ENCODE measurements around the gene PNLIPRP3.
A peak's percentile ranks its signal among the peaks of the same experiment; 100 is the strongest.

PNLIPRP3 gene

DNA sequence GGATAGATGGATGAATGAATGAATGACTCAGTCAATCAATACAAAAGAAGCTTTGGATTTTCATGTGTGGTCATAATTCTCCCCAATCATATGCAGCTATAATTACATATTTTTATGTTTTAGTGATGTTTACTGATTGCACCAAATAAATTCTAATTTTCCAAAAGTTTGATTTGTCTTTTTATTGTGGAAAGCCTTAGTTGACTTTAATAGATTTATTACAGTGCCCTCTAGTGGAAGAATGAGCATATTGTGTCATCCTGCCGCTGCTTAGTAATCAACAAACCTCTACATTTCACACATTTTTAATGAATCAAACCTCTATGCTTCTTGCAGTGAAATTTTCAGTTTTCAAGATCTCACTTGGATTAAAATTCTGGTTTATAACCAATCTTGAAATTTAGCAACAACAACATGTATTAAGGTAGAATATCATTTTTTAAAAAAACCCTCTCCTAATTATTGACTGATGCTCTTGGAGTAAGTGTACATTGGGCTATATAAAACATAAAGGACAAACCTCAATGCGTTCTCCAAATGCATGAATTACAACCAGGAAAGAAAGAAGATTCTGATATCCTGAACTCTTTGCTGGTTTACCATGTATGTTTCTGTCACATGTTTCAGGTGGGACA, 62.5 kb downstream of the PNLIPRP3 start:
- no peak for DNase-seq (ENCODE audit: low read depth)
- TF ChIP-seq, protein P1, sequence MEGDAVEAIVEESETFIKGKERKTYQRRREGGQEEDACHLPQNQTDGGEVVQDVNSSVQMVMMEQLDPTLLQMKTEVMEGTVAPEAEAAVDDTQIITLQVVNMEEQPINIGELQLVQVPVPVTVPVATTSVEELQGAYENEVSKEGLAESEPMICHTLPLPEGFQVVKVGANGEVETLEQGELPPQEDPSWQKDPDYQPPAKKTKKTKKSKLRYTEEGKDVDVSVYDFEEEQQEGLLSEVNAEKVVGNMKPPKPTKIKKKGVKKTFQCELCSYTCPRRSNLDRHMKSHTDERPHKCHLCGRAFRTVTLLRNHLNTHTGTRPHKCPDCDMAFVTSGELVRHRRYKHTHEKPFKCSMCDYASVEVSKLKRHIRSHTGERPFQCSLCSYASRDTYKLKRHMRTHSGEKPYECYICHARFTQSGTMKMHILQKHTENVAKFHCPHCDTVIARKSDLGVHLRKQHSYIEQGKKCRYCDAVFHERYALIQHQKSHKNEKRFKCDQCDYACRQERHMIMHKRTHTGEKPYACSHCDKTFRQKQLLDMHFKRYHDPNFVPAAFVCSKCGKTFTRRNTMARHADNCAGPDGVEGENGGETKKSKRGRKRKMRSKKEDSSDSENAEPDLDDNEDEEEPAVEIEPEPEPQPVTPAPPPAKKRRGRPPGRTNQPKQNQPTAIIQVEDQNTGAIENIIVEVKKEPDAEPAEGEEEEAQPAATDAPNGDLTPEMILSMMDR (IDR thresholded peaks at IDR 0.05; ENCODE audit: control insufficient read depth, insufficient read depth, low read depth, low read length, missing control alignments): peak; percentile 48
- H3K4me3 ChIP-seq (ENCODE audit: control insufficient read depth, low read depth, low read length): no peak overlapping the region

DNA sequence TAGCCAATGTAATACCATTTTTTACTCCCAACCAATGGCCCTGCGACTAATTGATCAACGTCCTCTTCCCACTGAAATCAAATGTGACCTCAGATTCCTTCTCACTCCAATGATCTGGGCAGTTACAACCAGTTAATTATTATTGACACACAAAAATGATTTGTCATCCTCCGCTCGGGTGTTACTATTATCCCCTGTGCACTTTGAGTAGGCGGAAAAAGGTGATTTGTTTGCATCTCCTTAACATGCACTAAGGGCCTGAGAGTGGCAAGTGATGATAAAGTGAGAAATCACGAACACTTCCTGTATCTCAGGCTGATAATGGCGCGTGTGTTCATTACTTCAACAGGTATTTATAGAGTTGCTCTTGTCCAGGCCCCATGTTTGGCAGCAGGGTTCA, 77.1 kb downstream of the PNLIPRP3 start:
- TF ChIP-seq, protein P1 (IDR thresholded peaks at IDR 0.05; ENCODE audit: control insufficient read depth, insufficient read depth, low read depth, low read length, missing control alignments): no peak
- H3K4me3 ChIP-seq (ENCODE audit: control insufficient read depth, low read depth, low read length): no peak overlapping the region

DNA sequence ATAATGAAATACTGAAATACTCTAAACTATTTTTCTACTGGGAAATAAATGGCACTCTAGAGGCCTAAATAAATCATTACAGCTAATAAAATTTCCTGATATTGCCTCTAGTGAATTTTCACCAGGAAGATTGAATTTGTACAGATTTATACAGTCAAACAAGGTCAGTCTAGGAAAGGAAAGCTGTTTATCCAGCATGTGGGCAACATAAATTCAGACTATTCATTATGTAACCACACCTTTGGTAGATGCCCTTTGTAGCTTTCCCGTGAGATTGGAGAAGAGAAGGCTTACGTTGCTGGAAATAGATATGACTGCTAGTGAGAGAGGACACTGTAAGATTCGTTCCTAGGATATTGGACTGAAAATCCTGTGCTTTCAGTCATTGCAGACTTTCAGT, 82.9 kb downstream of the PNLIPRP3 start:
- H3K4me3 ChIP-seq (ENCODE audit: control insufficient read depth, low read depth, low read length): no peak overlapping the region
- no peak for DNase-seq (ENCODE audit: low read depth)
- TF ChIP-seq, protein P1 (IDR thresholded peaks at IDR 0.05; ENCODE audit: control insufficient read depth, insufficient read depth, low read depth, low read length, missing control alignments): no peak

More for the DNA sequence above, 77.1 kb downstream of the PNLIPRP3 start:
- DNase-seq (ENCODE audit: low read depth): no peak

DNA sequence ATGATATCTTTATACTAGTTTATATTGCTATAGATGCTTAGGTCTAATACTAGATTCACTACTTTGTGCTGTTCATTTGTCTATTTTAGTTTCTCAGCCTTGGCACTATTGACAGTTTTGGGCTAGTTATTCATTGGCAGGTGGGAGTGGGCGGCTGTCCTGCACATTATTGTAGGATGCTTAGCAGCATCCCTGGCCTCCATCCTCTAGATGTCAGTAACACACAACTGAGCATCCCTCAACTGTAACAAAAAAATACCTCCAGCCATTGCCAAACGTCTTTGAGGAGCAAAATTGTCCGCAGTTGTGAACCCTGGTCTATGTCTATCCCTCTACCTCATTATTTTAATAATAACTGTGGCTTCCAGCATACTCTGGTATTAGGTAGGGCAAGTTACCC, 83.7 kb downstream of the PNLIPRP3 start:
- no peak overlapping the region for H3K4me3 ChIP-seq (ENCODE audit: control insufficient read depth, low read depth, low read length)
- DNase-seq (ENCODE audit: low read depth): no peak
- TF ChIP-seq, protein P1 (IDR thresholded peaks at IDR 0.05; ENCODE audit: control insufficient read depth, insufficient read depth, low read depth, low read length, missing control alignments): no peak

DNA sequence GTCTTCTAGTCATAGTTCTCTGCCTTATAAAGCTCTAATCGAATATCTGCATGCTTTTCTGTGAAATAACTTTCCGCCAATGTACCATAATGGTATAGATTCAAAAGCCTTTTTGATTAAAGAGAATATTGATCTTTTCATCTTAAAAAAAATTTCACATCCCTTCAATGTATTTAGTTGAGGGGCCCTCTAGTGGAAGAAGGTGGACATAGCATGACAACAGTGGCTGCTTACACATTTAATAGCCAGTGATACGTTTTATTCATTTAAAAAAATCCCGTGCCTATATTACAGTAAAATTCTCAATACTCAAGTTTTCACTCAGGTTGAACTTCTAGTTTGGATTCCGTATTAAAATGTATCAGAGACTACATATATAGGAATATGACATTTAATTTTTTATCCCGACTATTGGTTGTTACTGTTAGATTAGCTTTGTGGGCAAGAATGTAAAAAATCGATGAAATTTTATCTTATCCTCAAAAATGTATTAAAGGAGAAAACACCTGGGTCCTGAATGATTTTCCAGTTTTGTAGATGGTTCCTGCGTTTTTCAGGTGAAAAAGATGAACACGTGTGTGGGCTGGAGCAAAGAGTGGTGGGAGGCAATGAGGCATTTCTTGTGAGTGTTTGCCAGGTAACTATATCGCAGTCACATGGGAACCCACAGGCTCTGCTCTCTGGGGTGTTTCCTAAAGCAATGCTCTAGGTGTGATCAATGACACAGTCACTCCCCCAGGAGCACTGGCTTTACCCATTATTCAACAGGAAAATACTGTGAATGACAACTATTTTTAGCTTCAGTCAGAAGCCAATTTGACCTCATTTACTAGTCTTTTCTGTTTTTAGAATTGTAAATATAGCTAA, 94.0 kb downstream of the PNLIPRP3 start:
- no peak overlapping the region for H3K4me3 ChIP-seq (ENCODE audit: control insufficient read depth, low read depth, low read length)
- peak; percentile 2 for DNase-seq (ENCODE audit: low read depth)
- TF ChIP-seq, protein P1 (IDR thresholded peaks at IDR 0.05; ENCODE audit: control insufficient read depth, insufficient read depth, low read depth, low read length, missing control alignments): peak; percentile 71

DNA sequence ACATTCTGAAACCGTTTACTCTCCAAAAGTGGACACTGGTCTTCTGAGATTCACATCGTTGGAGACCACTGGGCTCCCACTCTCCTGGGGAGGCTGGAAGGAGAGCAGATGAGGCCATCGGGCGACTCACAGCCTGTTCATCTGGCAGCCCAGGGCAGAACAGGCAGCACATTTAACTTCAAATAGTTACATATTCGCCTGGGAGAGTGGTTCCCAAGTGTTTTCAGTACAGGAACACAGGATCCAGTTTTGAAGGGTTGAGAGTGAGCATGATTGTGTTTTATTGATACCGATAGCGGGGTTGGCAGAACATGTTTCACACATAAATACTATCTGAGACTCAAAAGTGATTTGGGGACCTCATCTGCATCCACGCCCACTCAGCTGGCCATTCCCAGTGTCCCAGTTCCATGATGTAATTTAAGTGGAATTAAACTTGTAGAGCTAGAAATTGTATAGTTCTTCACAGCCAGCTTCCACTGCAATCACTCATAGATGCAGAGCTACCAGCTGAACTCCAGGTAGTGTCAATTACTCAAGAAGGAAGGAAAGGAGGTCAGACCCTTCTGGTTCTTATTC, 95.2 kb downstream of the PNLIPRP3 start:
- H3K4me3 ChIP-seq (ENCODE audit: control insufficient read depth, low read depth, low read length): no peak overlapping the region
- DNase-seq (ENCODE audit: low read depth): no peak
- TF ChIP-seq, protein P1 (IDR thresholded peaks at IDR 0.05; ENCODE audit: control insufficient read depth, insufficient read depth, low read depth, low read length, missing control alignments): no peak

Measured in AG09309 (cell line).